ENCODE results near the gene MAGEA3. TPM values are rescaled to one million over a fixed set of nuclear protein-coding genes. Genes with fewer than 3 reads are reported as not detected.
"Not testable (repeated sequence)": the region's sequence is repeated elsewhere in the genome, so short reads cannot be mapped to it uniquely, and the experiment has no call there.

The MAGEA3 gene
- not detected for total RNA-seq

- intact Hi-C loops (cut with micrococcal nuclease); DNase-seq; H3K36me3 Mint-ChIP-seq; CTCF ChIA-PET; H3K4me3 Mint-ChIP-seq; POLR2A ChIA-PET; H3K27ac Mint-ChIP-seq; H3K9me3 Mint-ChIP-seq; H3K4me1 Mint-ChIP-seq (ENCODE audit: low read depth); H3K27me3 Mint-ChIP-seq: not testable (repeated sequence)
These were observed at the start of gene MAGEA3 for GRCh38 chrX:152697952-152698931. TSS of gene MAGEA3 (plus strand) at chrX:152698794. CDS start at chrX:152700833, 2,039 bp downstream.

- Mint-ChIP-seq H3K4me3 (no peak overlapping the region), H3K4me1 (ENCODE audit: low read depth) (no peaks in the 10 kb centered on the region), H3K27ac (no peak overlapping the region), H3K9me3 (no peaks in the 10 kb centered on the region), H3K27me3 (peaks cover 1% of the 10 kb centered on the region), H3K36me3 (no peaks in the 10 kb centered on the region)
- POLR2A ChIA-PET: no interaction called here
- CTCF ChIA-PET: no interaction called here
- no peak for DNase-seq
- intact Hi-C loops (cut with micrococcal nuclease): no loop called here
These were observed 46.5 kb upstream of the MAGEA3 start for GRCh38 chrX:152652060-152652459.

- Mint-ChIP-seq H3K4me3 (no peak overlapping the region), H3K27ac (no peak overlapping the region), H3K36me3 (no peaks in the 10 kb centered on the region), H3K9me3 (no peaks in the 10 kb centered on the region), H3K27me3 (peaks cover 1% of the 10 kb centered on the region), H3K4me1 (ENCODE audit: low read depth) (no peaks in the 10 kb centered on the region)
- POLR2A ChIA-PET: no interaction called here
- CTCF ChIA-PET: no interaction called here
- intact Hi-C loops (cut with micrococcal nuclease): no loop called here
- no peak for DNase-seq
These were observed 46.1 kb upstream of the MAGEA3 start for GRCh38 chrX:152652467-152652866.

GRCh38 chrX:152656087-152656486, 42.5 kb upstream of the MAGEA3 start:
- no peak overlapping the region for H3K4me3 Mint-ChIP-seq
- intact Hi-C loops (cut with micrococcal nuclease): no loop called here
- ChIA-PET CTCF (no interaction called here), POLR2A (no interaction called here)
- no peaks in the 10 kb centered on the region for H3K9me3 Mint-ChIP-seq
- no peak for DNase-seq
- H3K4me1 Mint-ChIP-seq (ENCODE audit: low read depth): no peaks in the 10 kb centered on the region
- no peak overlapping the region for H3K27ac Mint-ChIP-seq
- no peaks in the 10 kb centered on the region for H3K27me3 Mint-ChIP-seq
- H3K36me3 Mint-ChIP-seq: no peaks in the 10 kb centered on the region

GRCh38 chrX:152656890-152657289, 41.7 kb upstream of the MAGEA3 start:
- Mint-ChIP-seq H3K9me3 (no peaks in the 10 kb centered on the region), H3K4me3 (no peak overlapping the region), H3K36me3 (no peaks in the 10 kb centered on the region), H3K27me3 (no peaks in the 10 kb centered on the region), H3K27ac (no peak overlapping the region), H3K4me1 (ENCODE audit: low read depth) (no peaks in the 10 kb centered on the region)
- intact Hi-C loops (cut with micrococcal nuclease): no loop called here
- no peak for DNase-seq
- POLR2A ChIA-PET: no interaction called here
- CTCF ChIA-PET: no interaction called here

GRCh38 chrX:152658302-152658701, 40.3 kb upstream of the MAGEA3 start:
- H3K4me1 Mint-ChIP-seq (ENCODE audit: low read depth): no peaks in the 10 kb centered on the region
- no peak for DNase-seq
- no peaks in the 10 kb centered on the region for H3K9me3 Mint-ChIP-seq
- no peaks in the 10 kb centered on the region for H3K36me3 Mint-ChIP-seq
- no peak overlapping the region for H3K27ac Mint-ChIP-seq
- H3K4me3 Mint-ChIP-seq: no peak overlapping the region
- intact Hi-C loops (cut with micrococcal nuclease): no loop called here
- ChIA-PET POLR2A (no interaction called here), CTCF (no interaction called here)
- no peaks in the 10 kb centered on the region for H3K27me3 Mint-ChIP-seq

GRCh38 chrX:152663086-152663485, 35.5 kb upstream of the MAGEA3 start:
- peaks cover 9% of the 10 kb centered on the region for H3K9me3 Mint-ChIP-seq
- H3K36me3 Mint-ChIP-seq: no peaks in the 10 kb centered on the region
- DNase-seq: no peak
- ChIA-PET CTCF (no interaction called here), POLR2A (no interaction called here)
- no peak overlapping the region for H3K27ac Mint-ChIP-seq
- H3K4me3 Mint-ChIP-seq: no peak overlapping the region
- H3K27me3 Mint-ChIP-seq: peaks cover 1% of the 10 kb centered on the region
- no peaks in the 10 kb centered on the region for H3K4me1 Mint-ChIP-seq (ENCODE audit: low read depth)
- intact Hi-C loops (cut with micrococcal nuclease): no loop called here

GRCh38 chrX:152674135-152674534, 24.5 kb upstream of the MAGEA3 start:
- H3K4me1 Mint-ChIP-seq (ENCODE audit: low read depth): no peaks in the 10 kb centered on the region
- CTCF ChIA-PET: no interaction called here
- intact Hi-C loops (cut with micrococcal nuclease): no loop called here
- no peak overlapping the region for H3K27ac Mint-ChIP-seq
- H3K36me3 Mint-ChIP-seq: no peaks in the 10 kb centered on the region
- POLR2A ChIA-PET: no interaction called here
- DNase-seq: no peak
- no peaks in the 10 kb centered on the region for H3K27me3 Mint-ChIP-seq
- H3K4me3 Mint-ChIP-seq: no peak overlapping the region
- no peaks in the 10 kb centered on the region for H3K9me3 Mint-ChIP-seq

GRCh38 chrX:152674652-152675051, 23.9 kb upstream of the MAGEA3 start:
- CTCF ChIA-PET; H3K27ac Mint-ChIP-seq; H3K9me3 Mint-ChIP-seq; H3K27me3 Mint-ChIP-seq; POLR2A ChIA-PET; H3K36me3 Mint-ChIP-seq; H3K4me3 Mint-ChIP-seq; H3K4me1 Mint-ChIP-seq (ENCODE audit: low read depth); intact Hi-C loops (cut with micrococcal nuclease); DNase-seq: not testable (repeated sequence)

- POLR2A ChIA-PET; H3K36me3 Mint-ChIP-seq; H3K4me1 Mint-ChIP-seq (ENCODE audit: low read depth); DNase-seq; H3K9me3 Mint-ChIP-seq; CTCF ChIA-PET; H3K27ac Mint-ChIP-seq; intact Hi-C loops (cut with micrococcal nuclease); H3K4me3 Mint-ChIP-seq; H3K27me3 Mint-ChIP-seq: not testable (repeated sequence)
These were observed 17.6 kb upstream of the MAGEA3 start for GRCh38 chrX:152681012-152681411.

GRCh38 chrX:152700390-152700789, 1.8 kb downstream of the MAGEA3 start:
- H3K27me3 Mint-ChIP-seq; DNase-seq; H3K27ac Mint-ChIP-seq; H3K36me3 Mint-ChIP-seq; H3K9me3 Mint-ChIP-seq; H3K4me1 Mint-ChIP-seq (ENCODE audit: low read depth); intact Hi-C loops (cut with micrococcal nuclease); POLR2A ChIA-PET; CTCF ChIA-PET; H3K4me3 Mint-ChIP-seq: not testable (repeated sequence)

- DNase-seq; POLR2A ChIA-PET; H3K27me3 Mint-ChIP-seq; H3K36me3 Mint-ChIP-seq; H3K4me3 Mint-ChIP-seq; H3K9me3 Mint-ChIP-seq; intact Hi-C loops (cut with micrococcal nuclease); H3K4me1 Mint-ChIP-seq (ENCODE audit: low read depth); H3K27ac Mint-ChIP-seq; CTCF ChIA-PET: not testable (repeated sequence)
These were observed 7.9 kb downstream of the MAGEA3 start for GRCh38 chrX:152706500-152706899.

GRCh38 chrX:152709173-152709572, 10.6 kb downstream of the MAGEA3 start, which contains the start of gene CSAG2:
TSS of gene CSAG2 (minus strand) at chrX:152709273. CDS start at chrX:152709112, 161 bp downstream.
- POLR2A ChIA-PET; H3K27ac Mint-ChIP-seq; H3K9me3 Mint-ChIP-seq; H3K4me3 Mint-ChIP-seq; DNase-seq; CTCF ChIA-PET; H3K27me3 Mint-ChIP-seq; intact Hi-C loops (cut with micrococcal nuclease); H3K36me3 Mint-ChIP-seq; H3K4me1 Mint-ChIP-seq (ENCODE audit: low read depth): not testable (repeated sequence)

Measured in activated CD4-positive, alpha-beta memory T cell treated with anti-CD3 and anti-CD28 coated beads for 36 hours (primary cell).